Mucosa of descending colon (tissue), 3 donors: Measurements from ENCODE around the gene PPME1. TPM values are rescaled to one million over a fixed set of nuclear protein-coding genes. Genes with fewer than 3 reads are reported as not detected.

Source experiments
- ATAC-seq: fragments of 200-7000 bp; cut with Tn5 transposase; one replicate; pipeline ENCODE4 v1.9.1; 2020; ENCODE audit warnings: mild to moderate bottlenecking, moderate library complexity
- DNase-seq, 3 donors: peaks; one replicate each; pipeline ENCODE4 v3.0.0-alpha.2; 2020
- H3K36me3 ChIP-seq: fragments of 200-600 bp; one replicate; pipeline ENCODE4 v1.8.0; 2021; ENCODE audit warnings: low read depth, mild to moderate bottlenecking
- H3K4me1 ChIP-seq: fragments of 200-600 bp; one replicate; pipeline ENCODE4 v1.8.0; 2021; ENCODE audit warnings: low read depth, mild to moderate bottlenecking
- H3K4me3 ChIP-seq: fragments of 200-600 bp; one replicate; pipeline ENCODE4 v1.8.0; 2021; ENCODE audit warnings: mild to moderate bottlenecking
- H3K9me3 ChIP-seq: fragments of 200-600 bp; one replicate; pipeline ENCODE4 v1.8.0; 2021; ENCODE audit warnings: mild to moderate bottlenecking
- intact Hi-C, 2 donors: fragments of 100-400 bp; cut with DNase I in 1 of 2; cut with micrococcal nuclease in 1 of 2; formaldehyde crosslinking; loops; one replicate each; pipeline versions ENCODE4 v1.11.0 to v1.11.1; 2022; cut with DNase I, micrococcal nuclease
- total RNA-seq, 3 donors: library from RNA; stranded (reverse); fragmentation: NEBNext Ultra II Directional in 2 of 3; extraction: Animal tissue kit (Norgen Biotek cat#: 25700) in 2 of 3; gene quantifications; one replicate each; pipeline versions ENCODE4 v1.2.1 to v1.2.4, GENCODE V29; 2021 to 2023
- TF ChIP-seq, protein P1 (sequence below): fragments of 200-600 bp; IDR thresholded peaks from one replicate; pipeline ENCODE4 v1.8.0; 2022; ENCODE audit warnings: antibody characterized with exemption, mild to moderate bottlenecking
- donor health status: DM: no; HTN: no; CAD: no; lungs with moderate emphysema.
- donor health status: DM: no; HTN: no; CAD: no.
- donor health status: DM: no; HTN: yes; CAD: no.

PPME1 gene
- total RNA-seq, 3 donors from 2014 or later = 22.3 to 36.0 (median 26.3) TPM

DNA sequence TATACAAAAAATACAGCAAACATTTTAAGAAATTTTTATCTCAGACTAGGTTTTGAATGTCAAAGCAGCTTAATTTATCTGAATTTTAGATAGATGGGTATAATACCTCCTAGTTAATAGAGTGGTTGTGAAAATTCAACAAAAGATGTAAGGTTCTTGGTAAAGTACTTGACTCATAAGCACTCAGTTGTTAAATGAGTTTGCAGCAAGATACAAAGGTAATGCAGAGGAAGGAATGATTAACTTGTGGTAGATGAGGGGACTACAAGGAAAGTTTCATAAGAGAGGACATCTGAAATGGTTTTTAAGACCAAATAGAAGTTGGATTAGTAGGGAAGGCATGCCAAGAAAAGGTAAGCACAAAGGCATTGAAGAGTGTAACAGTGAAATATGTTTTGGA is 37.4 kb downstream of the PPME1 start:
- DNase-seq = no peak
- no peak for ATAC-seq
- H3K36me3 ChIP-seq = no peaks in the 10 kb centered on the region
- TF ChIP-seq, protein P1, sequence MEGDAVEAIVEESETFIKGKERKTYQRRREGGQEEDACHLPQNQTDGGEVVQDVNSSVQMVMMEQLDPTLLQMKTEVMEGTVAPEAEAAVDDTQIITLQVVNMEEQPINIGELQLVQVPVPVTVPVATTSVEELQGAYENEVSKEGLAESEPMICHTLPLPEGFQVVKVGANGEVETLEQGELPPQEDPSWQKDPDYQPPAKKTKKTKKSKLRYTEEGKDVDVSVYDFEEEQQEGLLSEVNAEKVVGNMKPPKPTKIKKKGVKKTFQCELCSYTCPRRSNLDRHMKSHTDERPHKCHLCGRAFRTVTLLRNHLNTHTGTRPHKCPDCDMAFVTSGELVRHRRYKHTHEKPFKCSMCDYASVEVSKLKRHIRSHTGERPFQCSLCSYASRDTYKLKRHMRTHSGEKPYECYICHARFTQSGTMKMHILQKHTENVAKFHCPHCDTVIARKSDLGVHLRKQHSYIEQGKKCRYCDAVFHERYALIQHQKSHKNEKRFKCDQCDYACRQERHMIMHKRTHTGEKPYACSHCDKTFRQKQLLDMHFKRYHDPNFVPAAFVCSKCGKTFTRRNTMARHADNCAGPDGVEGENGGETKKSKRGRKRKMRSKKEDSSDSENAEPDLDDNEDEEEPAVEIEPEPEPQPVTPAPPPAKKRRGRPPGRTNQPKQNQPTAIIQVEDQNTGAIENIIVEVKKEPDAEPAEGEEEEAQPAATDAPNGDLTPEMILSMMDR = no peak
- intact Hi-C loops = no loop called here
- no peak overlapping the region for H3K4me3 ChIP-seq
- H3K9me3 ChIP-seq = no peaks in the 10 kb centered on the region
- H3K4me1 ChIP-seq = no peaks in the 10 kb centered on the region

DNA sequence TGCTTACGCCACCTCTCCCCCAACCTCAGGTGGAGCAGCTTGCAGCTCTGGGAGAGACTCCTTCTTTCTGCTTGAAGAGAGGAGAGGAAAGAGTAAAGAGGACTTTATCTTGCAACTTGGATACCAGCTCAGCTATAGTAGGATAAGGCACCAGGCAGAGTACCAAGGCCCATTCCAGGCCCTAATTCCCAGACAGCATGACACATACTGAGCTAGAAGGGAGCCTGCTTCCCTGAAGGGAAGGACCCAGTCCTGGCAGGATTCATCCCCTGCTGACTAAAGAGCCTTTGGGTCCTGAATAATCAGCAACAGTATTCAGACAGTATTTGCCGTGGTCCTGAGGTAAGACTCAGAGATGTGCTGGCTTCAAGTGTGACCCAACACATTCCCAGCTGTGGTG is 41.4 kb downstream of the PPME1 start:
- ATAC-seq = no peak
- TF ChIP-seq, protein P1 = no peak
- H3K4me3 ChIP-seq = no peak overlapping the region
- intact Hi-C loops = no loop called here
- H3K9me3 ChIP-seq = no peaks in the 10 kb centered on the region
- H3K4me1 ChIP-seq = no peaks in the 10 kb centered on the region
- no peak for DNase-seq
- no peaks in the 10 kb centered on the region for H3K36me3 ChIP-seq

DNA sequence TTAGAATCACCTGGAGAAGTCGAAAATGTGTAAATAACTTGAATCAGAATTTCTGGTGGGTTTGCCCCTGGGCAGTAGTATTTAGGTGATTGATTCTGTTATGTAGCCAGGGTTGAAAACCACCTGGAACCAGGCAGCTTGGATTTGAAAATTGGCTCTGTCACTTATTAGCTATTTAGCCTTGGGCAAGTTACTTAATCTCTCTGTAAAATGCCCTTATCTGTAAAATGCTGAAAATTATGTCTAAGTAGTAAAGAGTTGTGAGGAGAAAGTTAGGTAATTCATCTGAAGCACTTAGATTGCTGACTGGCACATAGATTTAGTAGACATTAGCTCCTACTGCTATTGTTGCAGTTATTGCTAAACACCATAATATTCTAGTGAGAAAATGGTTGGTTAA is 49.3 kb downstream of the PPME1 start:
- ATAC-seq = no peak
- Histone ChIP-seq H3K36me3 (no peaks in the 10 kb centered on the region), H3K4me1 (no peaks in the 10 kb centered on the region), H3K4me3 (no peak overlapping the region), H3K9me3 (no peaks in the 10 kb centered on the region)
- intact Hi-C loops = no loop called here
- TF ChIP-seq, protein P1 = no peak
- DNase-seq = no peak

DNA sequence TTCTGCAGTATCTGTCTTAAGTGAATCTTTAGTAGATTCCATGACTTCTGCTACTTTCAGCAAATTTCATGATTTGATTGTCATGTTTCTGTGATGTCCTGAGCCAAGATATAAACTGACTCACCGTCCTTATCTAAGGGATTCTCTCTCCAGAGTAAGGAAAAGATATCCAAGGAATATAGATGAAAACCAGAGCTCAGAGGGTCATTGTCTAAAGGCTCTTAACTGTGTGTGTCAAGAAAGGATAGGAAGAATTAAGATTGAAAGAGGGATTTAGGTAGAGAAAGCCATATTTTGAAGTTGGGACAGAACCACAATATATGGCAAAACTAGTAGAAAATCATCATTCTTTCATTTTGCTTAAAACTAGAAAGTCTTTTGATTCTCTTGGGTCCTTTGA is 50.7 kb downstream of the PPME1 start:
- H3K4me3 ChIP-seq = no peak overlapping the region
- no peaks in the 10 kb centered on the region for H3K36me3 ChIP-seq
- no peaks in the 10 kb centered on the region for H3K4me1 ChIP-seq
- TF ChIP-seq, protein P1 = no peak
- DNase-seq (no peak), ATAC-seq (no peak)
- H3K9me3 ChIP-seq = no peaks in the 10 kb centered on the region
- intact Hi-C loops = no loop called here

DNA sequence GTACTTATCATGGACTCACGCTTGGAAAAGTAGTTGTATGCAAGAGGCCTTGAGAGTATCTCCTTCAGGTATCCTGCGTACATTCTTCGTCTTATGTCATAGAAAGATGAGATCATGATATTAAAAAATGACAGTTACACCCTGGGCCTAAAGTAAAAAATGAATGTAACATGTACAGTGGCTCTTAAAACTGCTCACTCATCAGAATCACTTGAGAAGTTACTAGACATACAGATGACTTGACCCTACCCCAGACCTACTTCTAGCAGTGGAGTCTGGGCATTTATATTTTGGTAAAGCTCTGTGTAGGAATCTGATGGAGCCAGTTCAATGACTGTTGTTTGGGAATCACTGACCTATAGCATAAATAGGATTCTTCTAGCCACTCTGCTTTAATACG is 54.5 kb downstream of the PPME1 start:
- no peak for ATAC-seq
- no peaks in the 10 kb centered on the region for H3K36me3 ChIP-seq
- TF ChIP-seq, protein P1 = no peak
- no peaks in the 10 kb centered on the region for H3K4me1 ChIP-seq
- no peaks in the 10 kb centered on the region for H3K9me3 ChIP-seq
- no peak overlapping the region for H3K4me3 ChIP-seq
- DNase-seq = no peak
- intact Hi-C loops = no loop called here

DNA sequence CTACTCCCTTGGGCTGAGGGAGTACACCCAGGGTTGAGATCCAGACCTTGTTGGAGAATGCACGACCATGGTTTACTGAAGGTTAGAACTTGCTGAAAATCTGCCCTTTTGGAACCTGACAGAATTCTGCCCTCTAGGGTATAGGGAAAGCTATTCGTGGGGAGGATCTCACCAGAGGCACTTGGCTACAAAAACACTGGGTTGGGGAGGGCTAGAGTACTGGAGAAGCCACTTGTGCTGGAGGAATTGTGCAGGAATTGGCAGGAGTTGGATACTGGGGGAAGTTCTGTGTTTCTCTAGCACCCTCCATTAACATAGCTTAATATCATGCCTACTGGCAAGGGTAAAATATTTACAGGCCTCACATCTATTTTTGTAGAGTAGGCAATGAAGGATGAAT is 55.8 kb downstream of the PPME1 start:
- ATAC-seq (no peak), DNase-seq (no peak)
- H3K4me3 ChIP-seq = no peak overlapping the region
- H3K4me1 ChIP-seq = no peaks in the 10 kb centered on the region
- intact Hi-C loops = no loop called here
- H3K9me3 ChIP-seq = no peaks in the 10 kb centered on the region
- H3K36me3 ChIP-seq = no peaks in the 10 kb centered on the region
- TF ChIP-seq, protein P1 = no peak
